Measurements from ENCODE around the gene TMEM259.

The TMEM259 gene

DNA sequence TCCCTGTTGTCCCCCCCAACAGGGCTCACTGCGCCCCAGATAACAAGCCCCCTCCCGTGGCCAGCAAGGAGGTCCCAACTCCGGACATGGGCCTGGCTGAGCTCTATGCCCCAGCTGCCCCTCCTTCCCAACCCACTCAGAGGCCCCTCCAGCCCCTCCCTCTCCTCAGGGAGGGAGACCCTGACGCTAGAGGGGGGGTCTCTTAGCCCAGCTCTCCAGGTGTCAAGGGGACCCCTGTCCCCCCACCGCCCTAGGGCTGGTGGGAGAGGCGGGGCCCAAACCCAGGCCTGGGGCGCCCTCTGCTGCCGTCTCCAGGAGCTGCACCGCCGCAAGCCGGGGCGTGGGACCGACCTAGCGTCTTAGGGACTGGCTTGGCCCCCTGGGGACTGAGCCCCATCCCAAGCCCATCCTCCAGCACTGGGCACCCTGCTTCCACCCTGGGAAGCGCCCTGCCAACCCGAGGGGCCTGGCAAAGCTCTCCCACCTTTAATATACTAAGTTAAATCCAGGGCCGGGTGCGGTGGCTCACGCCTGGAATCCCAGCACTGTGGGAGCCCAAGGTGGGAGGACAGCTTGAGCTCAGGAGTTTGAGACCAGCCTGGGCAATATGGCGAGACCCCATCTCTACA, 19.3 kb downstream of the TMEM259 start:
- DNase-seq, result peak in 2 of 3 donors; percentile 57 to 61
- 4% methylated on average over 14 of the region's 20 CpGs for WGBS (ENCODE audit: insufficient coverage)
- Histone ChIP-seq H3K4me3 (ENCODE audit: control insufficient read depth in 1 of 7, extremely low read depth in 1 of 7, insufficient read depth in 4 of 7, low read depth in 2 of 7, low read length in 6 of 7) (peak overlapping the region in 1 of 7 experiments; percentile 31), H3K27ac (ENCODE audit: insufficient read depth in 1 of 2, low read depth in 1 of 2, low read length in 2 of 2, poor library complexity in 1 of 2, severe bottlenecking in 2 of 2) (no peak overlapping the region), H3K9me3 (ENCODE audit: control extremely low read depth in 1 of 5, control insufficient read depth in 4 of 5, insufficient read depth in 2 of 5, low read depth in 1 of 5, low read length in 4 of 5) (no peaks in the 10 kb centered on the region), H3K27me3 (replicated peaks in 2 of 5; ENCODE audit: control insufficient read depth in 4 of 5, insufficient read depth in 5 of 5, low read length in 4 of 5) (peaks cover 0 to 61% (median 20%) of the 10 kb centered on the region in 5 experiments), H3K36me3 (ENCODE audit: control insufficient read depth in 4 of 4, insufficient read depth in 4 of 4, low read length in 3 of 4) (no peaks in the 10 kb centered on the region), H3K4me1 (ENCODE audit: control extremely low read depth in 1 of 4, control insufficient read depth in 4 of 4, insufficient read depth in 4 of 4, low read length in 3 of 4) (peaks cover 0 to 17% (median 13%) of the 10 kb centered on the region in 4 experiments)
- ChIA-PET POLR2A (interaction anchor here (1.3 kb wide), 1 partner anchor 12 kb away, joined by 3 read pairs; no protein-coding TSS in a partner anchor), CTCF (interaction anchor here (0.7 to 1.6 kb wide), 3 partner anchors 28 to 100 kb away, joined by 3 to 4 read pairs (median 3); no protein-coding TSS in a partner anchor)

DNA sequence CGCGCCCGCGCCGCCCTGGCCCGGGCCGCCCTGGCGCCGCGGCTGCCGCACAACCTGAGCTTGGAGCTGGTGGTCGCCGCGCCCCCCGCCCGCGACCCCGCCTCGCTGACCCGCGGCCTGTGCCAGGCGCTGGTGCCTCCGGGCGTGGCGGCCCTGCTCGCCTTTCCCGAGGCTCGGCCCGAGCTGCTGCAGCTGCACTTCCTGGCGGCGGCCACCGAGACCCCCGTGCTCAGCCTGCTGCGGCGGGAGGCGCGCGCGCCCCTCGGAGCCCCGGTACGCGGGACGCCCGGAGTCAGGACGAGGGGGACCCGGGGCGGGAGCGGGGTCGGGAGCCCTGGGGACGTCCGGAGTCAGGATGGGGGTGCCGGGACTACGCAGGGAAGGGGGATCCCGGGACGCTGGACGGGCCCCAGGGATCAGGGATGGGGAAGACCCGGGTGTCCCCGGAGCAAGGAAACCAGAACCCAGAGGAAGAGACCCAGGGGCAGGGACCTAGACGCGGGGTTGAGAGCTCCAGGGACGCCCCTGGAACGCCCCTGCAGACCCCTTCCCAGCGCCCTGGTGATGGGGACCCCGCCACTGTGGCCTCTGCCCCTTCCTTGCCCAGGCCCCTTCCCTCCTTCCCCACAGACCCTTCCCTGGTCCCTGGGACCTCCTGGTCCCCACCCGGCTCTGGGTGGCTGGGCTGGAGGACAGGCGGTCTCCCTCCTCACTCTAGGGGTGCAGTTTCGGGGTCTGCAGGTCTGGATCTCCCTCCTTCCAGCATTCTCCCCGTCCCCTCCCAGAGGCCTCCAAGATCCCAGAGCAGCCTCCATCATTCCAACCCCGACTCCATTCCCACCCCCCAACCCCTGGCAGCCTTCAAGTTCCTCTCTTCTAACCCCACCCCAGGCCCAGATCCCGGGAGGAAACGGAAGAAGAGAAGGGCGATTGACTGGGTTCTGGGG, 20.1 kb downstream of the TMEM259 start:
- Histone ChIP-seq H3K4me3 (ENCODE audit: control insufficient read depth in 1 of 7, extremely low read depth in 1 of 7, insufficient read depth in 4 of 7, low read depth in 2 of 7, low read length in 6 of 7) (peak overlapping the region in 5 of 7 experiments; percentile 7 to 52 (median 42)), H3K27ac (ENCODE audit: insufficient read depth in 1 of 2, low read depth in 1 of 2, low read length in 2 of 2, poor library complexity in 1 of 2, severe bottlenecking in 2 of 2) (no peak overlapping the region), H3K36me3 (ENCODE audit: control insufficient read depth in 4 of 4, insufficient read depth in 4 of 4, low read length in 3 of 4) (no peaks in the 10 kb centered on the region), H3K9me3 (ENCODE audit: control extremely low read depth in 1 of 5, control insufficient read depth in 4 of 5, insufficient read depth in 2 of 5, low read depth in 1 of 5, low read length in 4 of 5) (no peaks in the 10 kb centered on the region), H3K27me3 (replicated peaks in 2 of 5; ENCODE audit: control insufficient read depth in 4 of 5, insufficient read depth in 5 of 5, low read length in 4 of 5) (peaks cover 0 to 69% (median 20%) of the 10 kb centered on the region in 5 experiments), H3K4me1 (ENCODE audit: control extremely low read depth in 1 of 4, control insufficient read depth in 4 of 4, insufficient read depth in 4 of 4, low read length in 3 of 4) (peaks cover 0 to 24% (median 21%) of the 10 kb centered on the region in 4 experiments)
- CTCF ChIA-PET, result interaction anchor here (0.7 to 1.9 kb wide), 6 partner anchors 19 to 101 kb away, joined by 3 to 7 read pairs (median 3); no protein-coding TSS in a partner anchor
- POLR2A ChIA-PET, result interaction anchor here (1.3 kb wide), 1 partner anchor 13 kb away, joined by 3 read pairs; no protein-coding TSS in a partner anchor
- no peak for DNase-seq
- 3% methylated on average over 52 of the region's 73 CpGs for WGBS (ENCODE audit: insufficient coverage)

- peaks cover 0 to 26% (median 22%) of the 10 kb centered on the region in 4 experiments for H3K4me1 ChIP-seq (ENCODE audit: control extremely low read depth in 1 of 4, control insufficient read depth in 4 of 4, insufficient read depth in 4 of 4, low read length in 3 of 4)
- peak; percentile 64 to 78 (median 76) for DNase-seq
- CTCF ChIA-PET, result interaction anchor here (1.0 to 1.9 kb wide), 3 partner anchors 20 to 60 kb away, joined by 3 to 7 read pairs (median 3); no protein-coding TSS in a partner anchor
- peaks cover 0 to 2% (median under 1%) of the 10 kb centered on the region in 4 experiments for H3K36me3 ChIP-seq (ENCODE audit: control insufficient read depth in 4 of 4, insufficient read depth in 4 of 4, low read length in 3 of 4)
- H3K27me3 ChIP-seq (replicated peaks in 2 of 5; ENCODE audit: control insufficient read depth in 4 of 5, insufficient read depth in 5 of 5, low read length in 4 of 5), result peaks cover 0 to 73% (median 20%) of the 10 kb centered on the region in 5 experiments
- WGBS (ENCODE audit: insufficient coverage), result under 1% methylated on average over 35 of the region's 43 CpGs
- POLR2A ChIA-PET, result no interaction called here
- peak within 1 kb of the TSS in 5 of 7 experiments; percentile 7 to 52 (median 42) for H3K4me3 ChIP-seq (ENCODE audit: control insufficient read depth in 1 of 7, extremely low read depth in 1 of 7, insufficient read depth in 4 of 7, low read depth in 2 of 7, low read length in 6 of 7)
- H3K27ac ChIP-seq (ENCODE audit: insufficient read depth in 1 of 2, low read depth in 1 of 2, low read length in 2 of 2, poor library complexity in 1 of 2, severe bottlenecking in 2 of 2), result no peak within 1 kb of the TSS
- H3K9me3 ChIP-seq (ENCODE audit: control extremely low read depth in 1 of 5, control insufficient read depth in 4 of 5, insufficient read depth in 2 of 5, low read depth in 1 of 5, low read length in 4 of 5), result no peaks in the 10 kb centered on the region
Observed at GRCh38 chr19:1000095-1000494, 20.8 kb downstream of the TMEM259 start, which contains the start of gene GRIN3B. Gene GRIN3B (plus strand): TSS chr19:1000419. CDS start chr19:1000438, 19 bp downstream.

DNA sequence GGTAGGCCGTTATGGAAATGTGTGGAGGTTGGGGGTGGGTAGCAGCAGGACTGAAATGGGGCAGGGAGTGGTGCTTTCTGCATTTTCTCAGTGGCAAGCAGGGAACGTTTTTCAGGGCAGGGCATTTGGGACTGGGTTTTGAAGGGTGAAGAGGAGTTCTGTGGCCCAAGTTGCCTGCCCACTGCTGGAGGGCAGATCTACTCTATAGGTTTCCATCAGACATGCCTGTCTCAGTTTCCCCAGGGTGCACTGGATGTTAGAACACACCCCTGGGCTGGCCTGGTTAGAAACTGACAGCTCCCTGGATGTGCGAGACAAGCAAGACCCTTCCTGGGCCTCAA, 21.6 kb downstream of the TMEM259 start:
- Histone ChIP-seq H3K36me3 (ENCODE audit: control insufficient read depth in 4 of 4, insufficient read depth in 4 of 4, low read length in 3 of 4) (peaks cover 0 to 8% (median 5%) of the 10 kb centered on the region in 4 experiments), H3K4me3 (ENCODE audit: control insufficient read depth in 1 of 7, extremely low read depth in 1 of 7, insufficient read depth in 4 of 7, low read depth in 2 of 7, low read length in 6 of 7) (no peak overlapping the region), H3K9me3 (ENCODE audit: control extremely low read depth in 1 of 5, control insufficient read depth in 4 of 5, insufficient read depth in 2 of 5, low read depth in 1 of 5, low read length in 4 of 5) (no peaks in the 10 kb centered on the region), H3K4me1 (ENCODE audit: control extremely low read depth in 1 of 4, control insufficient read depth in 4 of 4, insufficient read depth in 4 of 4, low read length in 3 of 4) (peaks cover 0 to 26% (median 22%) of the 10 kb centered on the region in 4 experiments), H3K27me3 (replicated peaks in 2 of 5; ENCODE audit: control insufficient read depth in 4 of 5, insufficient read depth in 5 of 5, low read length in 4 of 5) (peaks cover 0 to 73% (median 20%) of the 10 kb centered on the region in 5 experiments), H3K27ac (ENCODE audit: insufficient read depth in 1 of 2, low read depth in 1 of 2, low read length in 2 of 2, poor library complexity in 1 of 2, severe bottlenecking in 2 of 2) (no peak overlapping the region)
- ChIA-PET POLR2A (interaction anchor here (0.6 kb wide), 1 partner anchor 16 kb away, joined by 3 read pairs; no protein-coding TSS in a partner anchor), CTCF (interaction anchor here (1.9 kb wide), 1 partner anchor 21 kb away, joined by 7 read pairs; no protein-coding TSS in a partner anchor)
- no peak for DNase-seq
- 72% methylated on average over 3 of the region's 3 CpGs for WGBS (ENCODE audit: insufficient coverage)

DNA sequence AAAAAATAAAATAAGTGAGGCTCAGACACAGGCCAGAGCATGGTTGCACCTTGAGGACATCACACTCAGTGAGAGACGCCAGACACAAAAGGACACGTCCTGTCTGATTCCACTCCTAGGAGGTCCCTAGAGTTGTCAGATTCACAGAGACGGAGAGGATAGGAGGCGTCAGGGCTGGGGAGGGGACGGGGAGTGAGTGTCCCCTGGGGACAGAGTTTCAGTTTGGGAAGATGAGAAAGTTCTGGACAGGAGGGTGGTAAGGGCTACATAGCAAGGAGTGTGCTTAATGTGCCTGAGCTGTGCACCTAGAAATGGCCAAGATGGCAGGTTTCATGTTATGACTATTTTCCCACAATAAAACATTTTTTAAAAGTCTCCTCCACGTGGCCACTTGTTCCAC, 22.9 kb downstream of the TMEM259 start:
- WGBS (ENCODE audit: insufficient coverage), result 38% methylated on average over 5 of the region's 6 CpGs
- no peak overlapping the region for H3K4me3 ChIP-seq (ENCODE audit: control insufficient read depth in 1 of 7, extremely low read depth in 1 of 7, insufficient read depth in 4 of 7, low read depth in 2 of 7, low read length in 6 of 7)
- no peaks in the 10 kb centered on the region for H3K9me3 ChIP-seq (ENCODE audit: control extremely low read depth in 1 of 5, control insufficient read depth in 4 of 5, insufficient read depth in 2 of 5, low read depth in 1 of 5, low read length in 4 of 5)
- no peak overlapping the region for H3K27ac ChIP-seq (ENCODE audit: insufficient read depth in 1 of 2, low read depth in 1 of 2, low read length in 2 of 2, poor library complexity in 1 of 2, severe bottlenecking in 2 of 2)
- ChIA-PET CTCF (no interaction called here), POLR2A (no interaction called here)
- peaks cover 0 to 64% (median 20%) of the 10 kb centered on the region in 5 experiments for H3K27me3 ChIP-seq (replicated peaks in 2 of 5; ENCODE audit: control insufficient read depth in 4 of 5, insufficient read depth in 5 of 5, low read length in 4 of 5)
- DNase-seq, result no peak
- peaks cover 0 to 21% (median 8%) of the 10 kb centered on the region in 4 experiments for H3K36me3 ChIP-seq (ENCODE audit: control insufficient read depth in 4 of 4, insufficient read depth in 4 of 4, low read length in 3 of 4)
- H3K4me1 ChIP-seq (ENCODE audit: control extremely low read depth in 1 of 4, control insufficient read depth in 4 of 4, insufficient read depth in 4 of 4, low read length in 3 of 4), result peaks cover 0 to 26% (median 22%) of the 10 kb centered on the region in 4 experiments

GRCh38 chr19:996051-996838, 24.7 kb downstream of the TMEM259 start:
- Histone ChIP-seq H3K27ac (ENCODE audit: insufficient read depth in 1 of 2, low read depth in 1 of 2, low read length in 2 of 2, poor library complexity in 1 of 2, severe bottlenecking in 2 of 2) (no peak overlapping the region), H3K4me1 (ENCODE audit: control extremely low read depth in 1 of 4, control insufficient read depth in 4 of 4, insufficient read depth in 4 of 4, low read length in 3 of 4) (peaks cover 0 to 21% (median 19%) of the 10 kb centered on the region in 4 experiments), H3K27me3 (replicated peaks in 2 of 5; ENCODE audit: control insufficient read depth in 4 of 5, insufficient read depth in 5 of 5, low read length in 4 of 5) (peaks cover 0 to 49% (median 20%) of the 10 kb centered on the region in 5 experiments), H3K9me3 (ENCODE audit: control extremely low read depth in 1 of 5, control insufficient read depth in 4 of 5, insufficient read depth in 2 of 5, low read depth in 1 of 5, low read length in 4 of 5) (no peaks in the 10 kb centered on the region), H3K4me3 (ENCODE audit: control insufficient read depth in 1 of 7, extremely low read depth in 1 of 7, insufficient read depth in 4 of 7, low read depth in 2 of 7, low read length in 6 of 7) (peak overlapping the region in 2 of 7 experiments; percentile 59 to 67), H3K36me3 (ENCODE audit: control insufficient read depth in 4 of 4, insufficient read depth in 4 of 4, low read length in 3 of 4) (peaks cover 0 to 34% (median 15%) of the 10 kb centered on the region in 4 experiments)
- CTCF ChIA-PET, result interaction anchor here (1.0 to 2.3 kb wide), 5 partner anchors 18 to 134 kb away, joined by 3 to 7 read pairs (median 3); no protein-coding TSS in a partner anchor
- DNase-seq, result peak; percentile 61 to 87 (median 78)
- POLR2A ChIA-PET, result interaction anchor here (0.9 kb wide), 1 partner anchor 24 kb away, joined by 4 read pairs; no protein-coding TSS in a partner anchor
- 18% methylated on average over 49 of the region's 64 CpGs for WGBS (ENCODE audit: insufficient coverage)

Measured in common myeloid progenitor, CD34-positive (primary cell).